Lung (tissue), 12 donors: ENCODE measurements around the gene ATP1A1. TPM values are rescaled to one million over a fixed set of nuclear protein-coding genes. Genes with fewer than 3 reads are reported as not detected.
A peak's percentile ranks its signal among the peaks of the same experiment; 100 is the strongest.

ENCODE experiments used
- ATAC-seq: fragments of 200-7000 bp; cut with Tn5 transposase; one replicate; pipeline ENCODE4 v1.9.1; 2020; ENCODE audit warnings: moderate number of reproducible peaks; ENCODE audit not compliant: insufficient read depth, low FRiP score
- DNase-seq, 3 donors: peaks; one replicate each; pipeline ENCODE4 v3.0.0-alpha.2; 2013 to 2017
- H3K27ac ChIP-seq, 2 donors: one replicate each; pipeline ENCODE4 v1.5.1; 2013; ENCODE audit warnings: mild to moderate bottlenecking in 2 of 2, moderate library complexity in 2 of 2, control low read depth in 1 of 2, inconsistent platforms in 1 of 2, low read depth in 1 of 2, low read length in 1 of 2
- H3K27me3 ChIP-seq, 3 donors: one replicate each; pipeline ENCODE4 v1.5.1; 2013; ENCODE audit warnings: low read length in 2 of 3; ENCODE audit not compliant: control insufficient read depth in 3 of 3, insufficient read depth in 3 of 3
- H3K36me3 ChIP-seq, 4 donors: one replicate each; pipeline ENCODE4 v1.5.1; 2013; ENCODE audit warnings: low read length in 4 of 4, mild to moderate bottlenecking in 1 of 4, moderate library complexity in 1 of 4; ENCODE audit not compliant: control insufficient read depth in 4 of 4, insufficient read depth in 4 of 4
- H3K4me1 ChIP-seq, 5 donors: one replicate each; pipeline ENCODE4 v1.5.1; 2013; ENCODE audit warnings: low read length in 5 of 5, mild to moderate bottlenecking in 2 of 5, moderate library complexity in 1 of 5; ENCODE audit not compliant: control insufficient read depth in 5 of 5, insufficient read depth in 5 of 5
- H3K4me3 ChIP-seq: one replicate; pipeline ENCODE4 v1.5.1; 2013; ENCODE audit warnings: mild to moderate bottlenecking, control low read depth, moderate library complexity
- H3K9ac ChIP-seq, 2 donors: one replicate each; pipeline ENCODE4 v1.5.1; 2013; ENCODE audit warnings: low read length in 2 of 2, control low read depth in 1 of 2; ENCODE audit not compliant: insufficient read depth in 1 of 2
- H3K9me3 ChIP-seq, 4 donors: one replicate each; pipeline ENCODE4 v1.5.1; 2013; ENCODE audit warnings: low read length in 3 of 4, mild to moderate bottlenecking in 1 of 4, moderate library complexity in 1 of 4; ENCODE audit not compliant: control insufficient read depth in 4 of 4, insufficient read depth in 3 of 4
- CTCF ChIP-seq: IDR thresholded peaks from 2 replicates; pipeline ENCODE4 v1.5.1; 2012; ENCODE audit warnings: mild to moderate bottlenecking; ENCODE audit errors: control extremely low read depth, extremely low read depth
- WGBS, 2 donors: extraction: QIAGEN DNeasy Blood & Tissue Kit; methylation state at CpG; one replicate each; pipeline ENCODE4 v1.1.7; 2013; 5-methylcytosine and 5-hydroxymethylcytosine counted together
- polyA plus RNA-seq, 2 donors: library from polyadenylated mRNA; stranded (reverse); fragments of 200-250 nt; gene quantifications; one replicate each; pipeline ENCODE4 v1.2.1, GENCODE V29; 2013
- total RNA-seq, 2 donors: library from RNA; depleted of rRNA in 1 of 2; stranded (reverse); fragments of >200 nt in 1 of 2; gene quantifications; one replicate each; pipeline ENCODE4 v1.2.1, GENCODE V29; 2014 to 2021
- donor health status: control.
- donor health status: control.
- donor health status: Bipolar disorder and iron deficiency.
- donor health status: healthy.
- donor health status: DM: yes; HTN: yes; CAD: no.

ATP1A1 gene
- total and polyA plus RNA-seq, 4 donors = 320 to 715 (median 612) TPM

DNA sequence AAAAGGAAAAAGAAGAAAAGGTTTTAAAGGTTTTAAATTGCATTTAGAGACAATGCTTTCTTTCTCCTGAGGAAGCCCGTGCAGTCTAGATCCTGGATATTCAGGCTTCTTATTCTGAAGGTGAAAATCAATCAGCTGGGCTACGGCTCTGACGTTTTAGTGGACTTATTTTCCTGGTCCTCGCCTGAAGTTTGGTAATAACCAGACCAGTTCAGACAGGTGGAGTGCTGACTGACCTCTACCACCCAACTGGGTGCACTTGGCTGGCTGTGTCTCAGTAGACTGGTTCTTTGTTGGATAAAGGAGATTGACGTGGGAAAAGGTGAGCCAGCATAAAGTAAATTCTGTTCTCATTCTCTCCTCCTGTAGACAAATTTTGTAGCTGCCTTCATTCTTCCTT is 7.2 kb upstream of the ATP1A1 start:
- no peaks in the 10 kb centered on the region for H3K27me3 ChIP-seq
- no peak overlapping the region for H3K27ac ChIP-seq
- no peak overlapping the region for H3K4me3 ChIP-seq
- H3K9me3 ChIP-seq = no peaks in the 10 kb centered on the region
- no peak overlapping the region for H3K9ac ChIP-seq
- no peak for ATAC-seq
- no peak for DNase-seq
- H3K36me3 ChIP-seq = no peaks in the 10 kb centered on the region
- TF ChIP-seq CTCF = no peak
- WGBS, 2 donors = 90 to 94% methylated on average over 5 of the region's 5 CpGs
- H3K4me1 ChIP-seq = peaks cover 0 to 12% (median 2%) of the 10 kb centered on the region in 5 donors

DNA sequence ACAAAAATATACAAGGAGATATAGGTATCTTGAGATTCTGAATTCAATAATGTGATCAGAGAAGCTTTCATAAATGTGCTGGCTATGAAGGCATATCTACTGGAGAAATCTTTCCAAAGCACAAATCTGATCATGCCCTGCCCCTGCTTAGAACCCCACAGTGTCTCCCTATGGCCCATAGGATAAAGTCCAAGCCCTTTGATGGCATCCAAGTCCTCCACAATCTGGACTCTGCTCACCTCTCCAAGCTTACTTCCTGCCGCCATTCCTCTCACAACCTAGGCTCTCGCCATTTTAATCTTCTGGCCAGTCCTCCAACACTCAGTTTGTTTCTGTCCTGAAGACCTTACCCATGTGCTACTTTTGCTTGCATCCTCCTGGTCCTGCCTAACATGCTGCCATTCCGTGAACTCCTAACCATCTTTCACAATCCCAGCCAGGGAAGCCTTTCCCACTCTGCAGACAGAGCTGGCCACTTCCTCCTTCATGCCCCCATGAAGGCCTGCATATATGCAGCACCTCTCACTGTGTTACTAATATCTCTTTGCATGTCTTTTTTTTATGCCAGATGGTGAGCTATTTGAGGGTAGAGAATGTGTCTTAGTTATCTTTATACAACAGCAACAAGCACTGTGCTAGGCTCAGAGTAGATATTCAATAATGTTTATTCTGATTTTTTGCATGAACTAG is 5.6 kb upstream of the ATP1A1 start:
- TF ChIP-seq CTCF = no peak
- ATAC-seq = no peak
- Histone ChIP-seq H3K9ac (no peak overlapping the region), H3K36me3 (no peaks in the 10 kb centered on the region), H3K4me3 (no peak overlapping the region), H3K9me3 (no peaks in the 10 kb centered on the region), H3K4me1 (peaks cover 0 to 16% (median 2%) of the 10 kb centered on the region in 5 donors), H3K27me3 (no peaks in the 10 kb centered on the region), H3K27ac (no peak overlapping the region)
- no peak for DNase-seq
- WGBS, 2 donors = 86 to 93% methylated on average over 3 of the region's 3 CpGs

GRCh38 chr1:116368241-116368640 is 4.8 kb upstream of the ATP1A1 start:
- Histone ChIP-seq H3K9ac (no peak overlapping the region), H3K9me3 (no peaks in the 10 kb centered on the region), H3K27ac (no peak overlapping the region), H3K36me3 (no peaks in the 10 kb centered on the region), H3K4me1 (peaks cover 0 to 21% (median 2%) of the 10 kb centered on the region in 5 donors), H3K27me3 (no peaks in the 10 kb centered on the region), H3K4me3 (no peak overlapping the region)
- ATAC-seq (no peak), DNase-seq (no peak)
- TF ChIP-seq CTCF = no peak
- WGBS, 2 donors = 62 to 77% methylated on average over 2 of the region's 2 CpGs

DNA sequence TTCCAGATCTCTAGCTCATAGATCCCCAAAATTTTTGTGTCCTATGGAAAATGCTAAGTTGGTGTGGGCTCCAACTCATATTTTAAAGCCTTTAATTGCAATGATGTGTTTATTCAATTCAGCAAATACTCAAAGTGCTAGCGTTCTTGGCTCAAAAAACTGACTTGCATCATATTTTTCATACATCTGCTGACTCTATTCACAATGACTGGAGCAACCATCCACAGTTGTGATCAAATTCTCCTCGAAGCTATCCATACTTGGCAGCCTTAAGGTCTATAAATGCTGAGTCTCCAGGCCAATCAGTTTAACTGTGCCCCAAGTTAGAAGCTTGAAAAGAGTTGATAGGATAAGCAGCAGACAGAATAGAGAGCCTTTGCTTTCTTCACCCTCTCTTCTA is 2.9 kb upstream of the ATP1A1 start:
- H3K27me3 ChIP-seq = no peaks in the 10 kb centered on the region
- ATAC-seq = no peak
- no peaks in the 10 kb centered on the region for H3K36me3 ChIP-seq
- WGBS, 2 donors = 56 to 80% methylated on average over 2 of the region's 2 CpGs
- H3K4me3 ChIP-seq = no peak overlapping the region
- no peak overlapping the region for H3K27ac ChIP-seq
- no peaks in the 10 kb centered on the region for H3K9me3 ChIP-seq
- no peak for TF ChIP-seq CTCF
- H3K4me1 ChIP-seq = peaks cover under 1 to 29% (median 2%) of the 10 kb centered on the region in 5 donors
- DNase-seq = peak in 2 of 3 donors; percentile 56 to 74
- H3K9ac ChIP-seq = no peak overlapping the region
